MM.1S (cell line): Measurements from ENCODE around the gene PROM2.

Experiments used
- CTCF ChIP-seq: fragments of 300-600 bp; sonication (generic); IDR thresholded peaks from 2 replicates; pipeline ENCODE4 v1.5.1; 2016; ENCODE audit warnings: antibody characterized with exemption, low read length, mixed read lengths
- EZH2 ChIP-seq: fragments of 300-600 bp; sonication (generic); optimal IDR thresholded peaks from 2 replicates; pipeline ENCODE3; 2017; ENCODE audit warnings: low read depth, mild to moderate bottlenecking, antibody characterized with exemption, low read length, mixed read lengths
- EZH2phosphoT487 ChIP-seq: fragments of 300-600 bp; sonication (generic); IDR thresholded peaks from 2 replicates; pipeline ENCODE4 v1.6.1; 2018; ENCODE audit warnings: antibody characterized with exemption, low read length

- TF ChIP-seq EZH2, result no peak
- TF ChIP-seq CTCF, result no peak
- no peak for TF ChIP-seq EZH2phosphoT487
Observed at GRCh38 chr2:95284886-95285541, 10.8 kb downstream of the PROM2 start.
